ENCODE measurements around the gene SMYD3. TPM values are rescaled to one million over a fixed set of nuclear protein-coding genes. Genes with fewer than 3 reads are reported as not detected.

The SMYD3 gene
- total and polyA plus RNA-seq, 2 of the 4 experiments (the other 2 are of a cell fraction) = 26.5 to 37.6 TPM

GRCh38 chr1:246270236-246270635, 236.8 kb downstream of the SMYD3 start:
- TF ChIP-seq MAZ (IDR thresholded peaks at IDR 0.05; ENCODE audit: borderline replicate concordance, low read depth, low read length) = no peak
- no peak for TF ChIP-seq SMC3 (IDR thresholded peaks at IDR 0.05; ENCODE audit: low read depth, low read length)
- no peak for TF ChIP-seq CHD1 (IDR thresholded peaks at IDR 0.05; ENCODE audit: low read depth, low read length)
- TF ChIP-seq BHLHE40 (IDR thresholded peaks at IDR 0.05; ENCODE audit: low read depth, low read length) = no peak
- no peak for TF ChIP-seq USF2 (IDR thresholded peaks at IDR 0.05; ENCODE audit: low read depth, low read length)
- TF ChIP-seq FOS (IDR thresholded peaks at IDR 0.05; ENCODE audit: low read depth, low read length) = no peak
- no peak for TF ChIP-seq MXI1 (IDR thresholded peaks at IDR 0.05; ENCODE audit: borderline replicate concordance, low read depth, low read length)
- TF ChIP-seq POLR2A (IDR thresholded peaks at IDR 0.05; ENCODE audit: low read depth, low read length) = no peak
- no peak for TF ChIP-seq RFX5 (IDR thresholded peaks at IDR 0.05; ENCODE audit: low read depth, low read length)
- no peak for TF ChIP-seq MAFK (IDR thresholded peaks at IDR 0.05; ENCODE audit: low read depth, low read length)
- no peak for TF ChIP-seq ELK1 (IDR thresholded peaks at IDR 0.05; ENCODE audit: borderline replicate concordance, low read depth, low read length)
- no peak for TF ChIP-seq CEBPB (IDR thresholded peaks at IDR 0.05; ENCODE audit: low read depth, low read length)
- TF ChIP-seq, protein P1, sequence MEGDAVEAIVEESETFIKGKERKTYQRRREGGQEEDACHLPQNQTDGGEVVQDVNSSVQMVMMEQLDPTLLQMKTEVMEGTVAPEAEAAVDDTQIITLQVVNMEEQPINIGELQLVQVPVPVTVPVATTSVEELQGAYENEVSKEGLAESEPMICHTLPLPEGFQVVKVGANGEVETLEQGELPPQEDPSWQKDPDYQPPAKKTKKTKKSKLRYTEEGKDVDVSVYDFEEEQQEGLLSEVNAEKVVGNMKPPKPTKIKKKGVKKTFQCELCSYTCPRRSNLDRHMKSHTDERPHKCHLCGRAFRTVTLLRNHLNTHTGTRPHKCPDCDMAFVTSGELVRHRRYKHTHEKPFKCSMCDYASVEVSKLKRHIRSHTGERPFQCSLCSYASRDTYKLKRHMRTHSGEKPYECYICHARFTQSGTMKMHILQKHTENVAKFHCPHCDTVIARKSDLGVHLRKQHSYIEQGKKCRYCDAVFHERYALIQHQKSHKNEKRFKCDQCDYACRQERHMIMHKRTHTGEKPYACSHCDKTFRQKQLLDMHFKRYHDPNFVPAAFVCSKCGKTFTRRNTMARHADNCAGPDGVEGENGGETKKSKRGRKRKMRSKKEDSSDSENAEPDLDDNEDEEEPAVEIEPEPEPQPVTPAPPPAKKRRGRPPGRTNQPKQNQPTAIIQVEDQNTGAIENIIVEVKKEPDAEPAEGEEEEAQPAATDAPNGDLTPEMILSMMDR (conservative IDR thresholded peaks at IDR 0.05; ENCODE audit: low read depth, low read length) = no peak
- no peak for TF ChIP-seq RAD21 (IDR thresholded peaks at IDR 0.05; ENCODE audit: low read length)
- dilution Hi-C loops (cut with HindIII; ENCODE audit: low sequenced_read_pairs, unreplicated experiment) = no loop called here
- Histone ChIP-seq H4K20me1 (ENCODE audit: insufficient read depth, low read length) (no peaks in the 10 kb centered on the region), H2AFZ (replicated peaks; ENCODE audit: low read length, poor library complexity) (no peak overlapping the region), H3K4me1 (ENCODE audit: control insufficient read depth, insufficient read depth, low read length) (no peaks in the 10 kb centered on the region), H3K4me2 (ENCODE audit: low read depth, low read length) (no peak overlapping the region), H4K5ac (ENCODE audit: low read depth, low read length) (no peak overlapping the region), H3K9me1 (ENCODE audit: insufficient read depth, low read length) (no peaks in the 10 kb centered on the region), H2BK5ac (ENCODE audit: low read depth, low read length, poor library complexity, severe bottlenecking) (no peak overlapping the region), H3K27me3 (ENCODE audit: control insufficient read depth, insufficient read depth, low read length) (no peaks in the 10 kb centered on the region), H3K9me3 (ENCODE audit: control insufficient read depth, insufficient read depth, low read length) (no peaks in the 10 kb centered on the region), H3K4ac (ENCODE audit: low read depth, low read length) (no peak overlapping the region), H4K8ac (ENCODE audit: low read depth in 2 of 2, low read length in 2 of 2) (no peak overlapping the region), H2BK15ac (ENCODE audit: low read depth, low read length) (no peak overlapping the region), H2BK20ac (ENCODE audit: low read depth, low read length) (no peak overlapping the region), H3K14ac (replicated peaks; ENCODE audit: low read depth, low read length) (no peak overlapping the region), H3K18ac (ENCODE audit: low read depth, low read length) (no peak overlapping the region), H4K91ac (ENCODE audit: insufficient read depth, low read depth, low read length) (no peak overlapping the region), H2AK9ac (replicated peaks; ENCODE audit: low read depth, low read length, poor library complexity) (no peak overlapping the region), H3K9ac (ENCODE audit: low read depth, low read length) (no peak overlapping the region), H2AK5ac (ENCODE audit: low read depth, low read length) (no peak overlapping the region), H3K36me3 (ENCODE audit: control insufficient read depth, insufficient read depth, low read length) (no peaks in the 10 kb centered on the region), H3K27ac (ENCODE audit: insufficient read depth, low read length) (no peak overlapping the region), H3K23ac (ENCODE audit: low read depth, low read length) (no peak overlapping the region), H2BK120ac (ENCODE audit: low read depth, low read length) (no peak overlapping the region), H3K4me3 (ENCODE audit: insufficient read depth, low read depth, low read length) (no peak overlapping the region), H3K56ac (ENCODE audit: extremely low read depth, insufficient read depth, low read length) (no peak overlapping the region), H3K79me1 (ENCODE audit: low read depth in 1 of 2, low read length in 2 of 2) (peaks cover 0 to 3% of the 10 kb centered on the region in 2 experiments; a peak in 2 of 4 replicates)
- CTCF ChIA-PET = no interaction called here
- no peak for DNase-seq
- in situ Hi-C loops (cut with MboI; ENCODE audit: low sequenced_read_pairs) = loop anchor here (10.0 kb wide), 1 partner anchor 255 kb away; no protein-coding TSS in a partner anchor
- POLR2A ChIA-PET (ENCODE audit: unreplicated experiment) = no interaction called here
- intact Hi-C loops (cut with micrococcal nuclease) = no loop called here
- ATAC-seq (ENCODE audit: low read depth) = no peak
- no TSS peak for BruUV-seq (replicated peaks)
